HG03280 (cell line): ENCODE results near the gene C1QTNF12.

Experiments used
- ATAC-seq: cut with Tn5 transposase; IDR thresholded peaks from one replicate; pipeline ENCODE4 v1.9.1; 2021; ENCODE audit warnings: mild to moderate bottlenecking, moderate library complexity; ENCODE audit not compliant: unreplicated experiment

The C1QTNF12 gene

DNA sequence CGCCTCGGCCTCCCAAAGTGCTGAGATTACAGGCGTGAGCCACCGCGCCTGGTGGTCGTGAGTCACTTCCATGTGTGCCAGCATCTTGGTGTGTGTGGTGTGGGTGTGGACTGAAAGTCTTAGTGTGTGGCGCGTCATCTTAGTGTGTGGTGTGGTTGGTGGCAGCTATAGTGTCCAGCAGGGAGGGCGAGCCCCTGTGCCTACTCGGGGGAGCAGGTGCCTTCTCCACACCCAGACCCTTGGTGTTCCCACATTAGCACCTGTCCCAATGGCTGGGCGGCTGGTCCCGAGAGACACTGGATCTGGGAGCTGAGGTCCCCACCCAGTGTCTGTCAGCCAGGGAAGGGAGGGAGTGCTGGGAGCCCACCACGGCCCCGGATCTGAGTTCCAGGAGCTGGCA is 36.5 kb upstream of the C1QTNF12 start:
- ATAC-seq, result no peak

DNA sequence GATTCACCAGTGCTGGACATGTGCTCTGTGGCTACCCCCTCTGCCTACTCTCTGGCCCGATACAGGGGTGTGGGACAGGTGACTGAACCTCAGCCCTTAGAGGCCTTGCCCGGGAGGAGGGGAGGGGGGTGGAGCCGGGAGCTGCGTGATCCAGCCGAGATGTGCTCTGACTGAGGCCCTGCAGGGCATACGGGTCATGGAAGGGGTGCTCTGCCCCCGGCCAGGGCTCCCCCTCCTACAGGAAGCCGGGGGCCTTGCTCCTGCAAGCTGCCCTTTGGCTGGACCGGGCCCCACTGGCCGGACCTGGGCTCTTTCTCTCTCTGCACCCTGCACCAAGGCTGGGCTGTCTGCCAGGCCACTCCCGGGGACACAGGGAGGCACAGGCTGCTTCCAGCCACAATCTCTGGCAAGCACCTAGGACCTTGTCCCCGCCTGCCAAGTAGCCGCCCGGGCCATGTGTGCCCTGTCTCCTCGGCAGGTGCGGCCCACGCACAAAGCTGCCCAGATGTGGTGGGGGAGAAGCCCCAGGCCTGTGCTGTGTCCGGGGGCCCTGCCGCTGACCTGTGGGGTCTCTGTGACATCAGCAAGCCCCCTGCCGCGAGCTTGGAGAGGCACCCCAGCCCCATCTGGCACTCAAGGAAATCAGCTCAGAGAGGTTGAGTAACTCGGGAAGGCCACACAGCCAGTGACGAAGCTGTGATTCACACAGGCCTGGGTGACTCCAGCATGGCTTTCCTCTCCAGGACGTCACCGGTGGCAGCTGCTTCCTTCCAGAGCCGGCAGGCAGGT is 35.2 kb upstream of the C1QTNF12 start:
- no peak for ATAC-seq

- no peak for ATAC-seq
These were observed 34.4 kb upstream of the C1QTNF12 start for GRCh38 chr1:1280782-1281481.

DNA sequence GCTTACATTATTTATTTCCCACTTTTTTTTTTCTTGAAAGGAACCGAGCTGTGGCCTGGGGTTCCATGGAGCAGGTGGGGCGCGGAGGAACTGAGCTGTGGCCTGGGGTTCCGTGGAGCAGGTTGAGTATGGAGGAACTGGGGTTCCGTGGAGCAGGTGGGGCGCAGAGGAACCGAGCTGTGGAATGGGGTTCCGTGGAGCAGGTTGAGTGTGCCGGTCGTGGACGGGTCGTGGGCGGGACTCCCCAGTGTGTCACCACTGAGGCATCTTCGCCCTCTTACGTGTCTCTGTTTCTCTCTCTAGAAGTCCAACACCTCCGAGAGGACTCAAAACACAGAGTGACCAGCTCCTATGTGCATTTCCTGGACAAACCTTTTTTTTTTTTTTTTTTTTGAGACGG is 32.5 kb upstream of the C1QTNF12 start:
- no peak for ATAC-seq

- ATAC-seq, result no peak
These were observed 32.1 kb upstream of the C1QTNF12 start for GRCh38 chr1:1278620-1279019.

DNA sequence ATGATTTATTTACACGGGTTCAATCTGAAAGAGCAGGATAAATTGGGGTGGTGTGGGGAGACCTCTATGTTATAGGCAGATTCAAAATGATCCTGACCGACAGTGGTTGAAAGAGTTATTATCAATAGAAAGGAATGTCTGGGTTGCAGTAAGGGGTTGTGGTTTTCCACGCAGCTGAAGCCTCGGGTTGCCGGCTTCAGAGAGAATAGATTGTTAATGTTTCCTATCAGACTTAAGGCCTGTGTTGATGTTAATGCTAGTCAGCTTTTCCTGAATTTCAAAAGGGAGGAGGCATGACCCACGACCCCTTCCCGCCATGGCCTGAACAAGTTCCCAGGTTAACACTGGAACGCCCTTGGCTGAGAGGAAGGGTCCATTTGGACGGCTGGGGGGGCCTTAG is 29.3 kb upstream of the C1QTNF12 start:
- no peak for ATAC-seq

DNA sequence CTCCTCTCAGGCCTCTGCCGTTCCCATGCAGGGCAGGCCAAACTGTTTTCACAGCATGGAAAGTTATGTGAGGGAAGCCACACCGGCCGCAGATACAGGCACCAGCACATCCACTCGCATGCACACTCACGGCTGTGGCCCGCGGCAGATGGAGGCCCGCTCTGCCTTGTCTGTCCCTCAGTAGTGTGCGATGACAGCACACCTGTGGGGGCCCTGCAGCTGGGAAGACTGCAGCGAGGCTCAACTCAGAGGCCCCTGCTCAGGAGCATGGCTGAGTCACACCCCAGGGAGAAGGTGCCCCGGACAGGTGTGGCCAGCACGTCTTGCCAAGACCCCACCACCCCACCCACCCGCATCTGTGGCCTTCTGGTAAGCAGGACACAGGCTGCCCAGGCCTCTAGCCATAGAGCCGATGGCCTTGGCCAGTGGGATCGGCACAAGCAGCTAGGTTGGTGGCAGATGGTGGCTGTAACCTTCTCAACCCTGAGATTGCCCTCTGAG is 28.5 kb upstream of the C1QTNF12 start:
- ATAC-seq, result no peak

DNA sequence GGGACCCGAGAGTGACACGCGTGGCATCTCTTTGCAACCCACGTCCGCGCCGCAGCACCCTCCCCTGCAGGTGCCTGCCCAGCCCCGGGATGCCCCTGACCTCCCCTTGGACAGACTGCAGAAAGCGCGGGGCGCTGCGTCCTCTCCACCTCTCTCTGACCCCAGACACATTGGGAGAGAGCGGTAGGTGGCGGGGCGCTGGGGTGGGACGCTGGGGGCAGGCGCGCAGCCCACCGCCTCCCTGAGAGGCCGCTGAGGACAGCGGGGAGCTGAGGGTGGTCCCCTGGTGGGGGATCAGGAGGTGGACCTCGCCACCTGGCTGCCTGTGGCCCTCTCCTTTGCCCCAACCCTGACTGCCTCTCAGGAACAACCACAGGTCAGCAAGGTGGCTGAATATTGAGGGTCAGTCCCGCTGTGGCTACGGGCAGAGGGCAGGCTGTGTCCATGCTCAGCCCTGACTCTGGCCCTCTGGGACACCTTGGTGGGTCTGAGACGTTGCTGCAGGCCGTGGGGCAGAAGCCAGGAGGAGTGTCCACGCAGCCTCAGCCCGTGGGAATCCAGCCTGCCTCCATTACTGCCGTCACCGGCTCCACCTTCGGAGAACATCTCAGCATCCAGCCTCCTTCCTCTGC is 27.9 kb upstream of the C1QTNF12 start:
- no peak for ATAC-seq

- ATAC-seq, result peak; percentile 86
These were observed 27.2 kb upstream of the C1QTNF12 start, which contains the start of gene UBE2J2 for GRCh38 chr1:1273512-1274298. Gene UBE2J2, minus strand, starts transcription at chr1:1273854. Its CDS starts 5,862 bp downstream, at chr1:1267992.

- peak; percentile 12 for ATAC-seq
These were observed 26.6 kb upstream of the C1QTNF12 start for GRCh38 chr1:1273209-1273511.

GRCh38 chr1:1272341-1273208 is 26.1 kb upstream of the C1QTNF12 start:
- ATAC-seq, result peak; percentile 3

DNA sequence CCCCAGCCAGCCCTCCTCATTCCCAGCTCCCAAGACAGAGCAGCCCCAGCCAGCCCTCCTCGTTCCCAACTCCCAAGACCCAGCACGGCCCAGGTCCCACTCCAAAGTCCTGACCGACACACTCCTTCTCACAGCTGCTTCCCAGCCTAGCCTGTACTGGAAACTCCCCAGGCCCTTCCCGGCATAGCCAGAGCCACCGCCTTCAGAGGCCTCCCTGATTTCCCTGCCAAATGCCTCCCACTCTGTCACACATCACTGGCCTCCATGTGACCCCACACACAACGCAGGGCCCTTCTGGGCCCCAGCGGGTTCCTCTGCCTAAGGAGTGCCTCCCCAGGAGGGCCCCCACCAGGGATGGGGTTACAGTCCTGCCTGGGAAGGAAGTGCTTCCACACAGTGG is 24.3 kb upstream of the C1QTNF12 start:
- no peak for ATAC-seq

DNA sequence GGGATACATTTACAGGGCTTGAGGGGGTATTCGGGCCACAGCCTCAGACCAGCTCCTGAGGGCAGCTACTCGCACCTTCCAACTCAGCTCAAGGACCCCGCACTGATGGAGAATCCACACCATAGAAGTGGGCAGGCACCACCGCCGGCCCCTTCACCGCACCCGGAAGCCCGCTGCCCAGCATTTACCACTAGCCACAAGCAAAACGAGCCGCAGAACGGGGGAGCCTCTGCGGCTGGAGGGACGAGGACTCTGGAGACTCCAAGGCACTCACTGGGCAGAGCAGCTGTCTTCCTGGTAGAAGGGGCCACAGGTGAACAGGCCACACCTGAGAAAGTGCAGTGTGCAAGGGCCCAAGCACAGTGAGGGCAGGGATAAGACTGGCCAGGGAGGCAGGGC is 21.8 kb upstream of the C1QTNF12 start:
- ATAC-seq, result no peak

DNA sequence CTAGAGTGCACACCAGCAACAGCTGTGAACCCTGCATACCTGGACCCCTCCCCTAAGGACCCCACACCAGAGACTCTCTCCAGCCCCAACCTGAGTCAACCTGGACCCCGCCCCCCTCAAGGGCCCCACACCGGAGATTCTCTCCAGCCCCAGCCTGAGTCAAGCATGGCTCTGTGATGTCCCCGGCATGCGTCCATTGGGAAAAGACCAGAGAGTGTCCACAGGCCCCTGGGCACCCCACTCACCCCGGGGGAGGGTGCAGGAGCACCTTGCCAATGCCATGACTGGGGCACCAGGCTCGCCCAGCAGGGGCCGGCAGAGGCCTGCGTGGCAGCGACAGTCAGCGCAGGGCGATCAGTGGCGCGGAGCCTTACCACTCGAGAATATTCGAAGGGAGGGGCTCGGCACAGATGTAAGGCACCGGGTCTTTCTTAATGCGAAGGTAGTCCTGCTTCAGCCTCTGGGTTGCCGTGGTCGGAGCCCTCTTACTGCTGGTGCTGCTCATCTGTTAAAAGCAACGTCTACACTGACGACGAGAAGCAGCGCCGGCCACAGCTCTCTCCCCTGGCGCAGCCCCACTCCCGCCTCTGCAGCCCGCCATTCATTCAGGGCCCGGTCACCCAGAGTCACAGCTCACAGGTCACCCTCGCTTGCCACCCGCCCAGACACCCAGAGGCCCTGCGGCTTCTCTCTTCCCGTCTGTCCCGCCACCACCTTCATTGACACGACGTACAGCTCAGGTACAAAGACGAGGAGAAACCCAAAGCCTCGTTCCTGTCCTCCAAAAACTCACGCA is 21.2 kb upstream of the C1QTNF12 start:
- no peak for ATAC-seq

DNA sequence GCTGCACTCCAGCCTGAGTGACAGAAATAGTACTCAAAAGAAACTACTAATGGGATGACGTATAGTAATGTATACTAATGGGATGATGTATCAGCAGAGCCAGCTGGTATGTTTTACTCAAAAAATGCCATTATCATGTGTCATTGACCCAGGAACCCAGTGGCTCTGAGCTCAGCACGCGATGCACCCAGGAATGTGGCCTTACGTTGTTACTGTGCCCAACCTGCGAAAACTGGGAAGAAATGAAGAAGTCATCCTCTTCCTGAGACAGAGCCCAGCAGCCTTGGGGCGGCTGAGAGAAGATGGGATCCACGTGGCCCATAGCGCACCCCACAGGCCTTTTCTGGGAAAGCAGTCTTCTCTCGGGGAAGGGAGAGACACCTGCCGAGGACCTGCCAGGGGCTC is 18.3 kb upstream of the C1QTNF12 start:
- no peak for ATAC-seq

DNA sequence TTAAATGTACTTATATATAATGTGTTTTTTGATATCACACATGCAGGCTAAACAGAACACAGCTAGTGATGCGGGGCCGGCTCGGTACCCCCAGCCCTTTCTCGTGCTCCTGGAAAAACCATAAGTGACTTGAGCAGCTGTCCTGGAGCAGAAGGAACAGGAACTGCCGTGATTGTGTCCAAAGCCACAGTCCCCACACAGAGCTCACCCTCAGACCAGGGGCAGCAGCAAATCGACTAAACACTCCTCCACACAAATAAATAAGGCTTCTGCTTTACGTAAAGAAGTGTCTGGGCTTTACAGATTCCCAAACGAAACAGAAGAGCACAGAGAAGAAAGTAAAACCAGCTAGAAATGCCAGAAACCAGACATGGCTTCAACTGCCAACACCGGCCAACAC is 17.5 kb upstream of the C1QTNF12 start:
- no peak for ATAC-seq

- no peak for ATAC-seq
These were observed 16.2 kb upstream of the C1QTNF12 start for GRCh38 chr1:1262758-1263157.

- ATAC-seq, result no peak
These were observed 15.5 kb upstream of the C1QTNF12 start for GRCh38 chr1:1262071-1262470.

DNA sequence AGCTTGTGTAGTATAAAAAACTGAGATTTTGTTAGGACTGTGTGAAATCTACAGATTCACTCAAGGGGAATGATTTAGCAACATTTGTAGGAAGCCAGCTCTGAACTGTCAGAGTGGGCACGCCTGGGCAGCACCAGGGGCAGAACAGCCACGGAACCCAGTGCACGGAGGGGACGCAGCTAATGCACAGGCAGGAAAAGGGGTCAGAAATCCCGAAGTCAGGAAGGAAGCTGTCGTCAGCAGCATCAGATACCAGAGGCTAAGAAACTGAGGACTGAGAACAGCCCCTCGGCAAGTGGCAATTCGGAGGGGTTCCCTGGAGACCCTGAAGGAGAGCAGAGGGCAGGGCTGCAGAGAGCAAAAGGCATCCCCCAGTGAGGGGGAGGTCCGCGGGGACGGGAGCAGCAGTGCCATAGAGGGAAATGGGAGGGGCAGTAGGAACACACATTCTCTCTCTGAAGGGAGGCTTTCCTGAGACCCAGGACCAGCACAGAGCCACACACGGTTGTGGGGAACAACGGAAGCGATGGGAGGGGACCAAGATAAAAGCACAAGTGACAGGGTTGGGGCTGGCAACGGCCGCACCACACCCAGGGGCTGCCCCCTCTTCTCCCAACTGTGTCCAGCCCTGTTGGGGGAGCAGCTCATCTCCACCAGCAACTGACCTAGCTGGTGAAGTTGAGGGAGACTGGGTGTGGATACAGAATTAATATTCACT is 14.5 kb upstream of the C1QTNF12 start:
- no peak for ATAC-seq
